22Rv1 (cell line): Measurements from ENCODE around the gene RAPGEF4.

ENCODE experiments used
- CTCF ChIP-seq: fragments of 450-650 bp; IDR thresholded peaks from 2 replicates; pipeline ENCODE4 v1.5.1; 2017; ENCODE audit warnings: mild to moderate bottlenecking
- ZFX ChIP-seq: fragments of 450-650 bp; IDR thresholded peaks from 2 replicates; pipeline ENCODE4 v1.6.1; 2017; ENCODE audit warnings: antibody characterized with exemption, borderline replicate concordance

DNA sequence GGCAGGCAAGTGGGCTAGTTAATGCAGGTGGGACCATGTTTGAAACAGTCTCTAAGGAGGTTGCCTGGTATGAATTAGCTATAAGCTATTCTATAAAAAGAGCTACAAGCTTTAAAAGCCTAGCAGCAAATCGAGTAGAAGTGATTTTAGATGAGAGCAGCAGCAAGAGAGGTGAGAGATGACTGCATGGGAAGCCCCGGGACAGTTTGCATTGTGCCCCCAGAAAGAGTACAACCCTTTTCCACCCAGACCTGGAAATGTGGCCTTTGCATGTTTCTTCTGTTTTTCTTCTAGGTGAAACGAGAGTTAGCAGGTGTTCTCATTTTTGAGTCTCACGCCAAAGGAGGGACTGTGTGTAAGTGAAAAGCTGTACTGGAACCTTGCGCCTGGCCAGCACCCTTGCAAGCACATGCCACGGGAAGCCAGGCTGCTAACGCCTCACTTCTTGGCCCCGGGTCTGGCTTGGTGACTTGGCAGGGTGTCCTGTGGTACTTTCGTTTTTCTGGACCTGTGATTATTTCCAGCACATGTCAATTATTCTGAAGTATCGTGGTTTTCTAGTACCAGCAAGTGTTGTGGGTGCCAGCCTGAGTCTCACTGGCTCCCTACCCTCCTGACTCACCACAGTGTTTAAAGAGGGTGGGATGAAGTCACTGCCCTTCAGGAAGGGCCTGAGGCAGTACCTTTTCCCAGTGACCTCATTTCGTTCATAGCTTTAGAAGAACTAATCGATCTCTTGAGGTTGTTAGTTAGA is 249.7 kb downstream of the RAPGEF4 start:
- no peak for TF ChIP-seq CTCF
- TF ChIP-seq ZFX, result no peak
